Esophagus muscularis mucosa (tissue), 4 donors: Measurements from ENCODE around the gene BTNL2. TPM values are rescaled to one million over a fixed set of nuclear protein-coding genes. Genes with fewer than 3 reads are reported as not detected.

ENCODE experiments used
- DNase-seq: peaks from one replicate; pipeline ENCODE4 v3.0.0-alpha.2; 2017; ENCODE audit errors: extremely low spot score
- H3K27ac ChIP-seq, 4 donors: fragments of 200-600 bp; sonication (generic); replicated peaks in 1 of 4; 1 replicate in 3 of 4; 2 replicates in 1 of 4; pipeline ENCODE4 v1.5.1; 2016 to 2019; ENCODE audit warnings: mild to moderate bottlenecking in 1 of 4
- H3K27me3 ChIP-seq, 4 donors: fragments of 200-600 bp; sonication (generic); one replicate each; pipeline versions ENCODE4 v1.5.1 to v1.6.0; 2016 to 2019
- H3K36me3 ChIP-seq, 4 donors: fragments of 200-600 bp; sonication (generic); one replicate each; pipeline ENCODE4 v1.5.1; 2016 to 2019
- H3K4me1 ChIP-seq, 4 donors: fragments of 200-600 bp; sonication (generic); one replicate each; pipeline ENCODE4 v1.5.1; 2016 to 2019
- H3K4me3 ChIP-seq, 4 donors: fragments of 200-600 bp; sonication (generic); 1 replicate in 2 of 4; 2 replicates in 2 of 4; pipeline ENCODE4 v1.5.1; 2016 to 2019; ENCODE audit warnings: mild to moderate bottlenecking in 4 of 4, moderate library complexity in 1 of 4
- H3K9me3 ChIP-seq, 4 donors: fragments of 200-600 bp; sonication (generic); 1 replicate in 3 of 4; 2 replicates in 1 of 4; pipeline ENCODE4 v1.5.1; 2016 to 2019
- EP300 ChIP-seq: sonication (generic); formaldehyde crosslinking; IDR thresholded peaks from one replicate; pipeline ENCODE4 v1.6.1; 2017; ENCODE audit warnings: antibody characterized with exemption
- POLR2A ChIP-seq: fragments of 450-650 bp; IDR thresholded peaks from one replicate; pipeline ENCODE4 v1.6.1; 2017; ENCODE audit warnings: antibody characterized with exemption, moderate library complexity, mild to moderate bottlenecking, low read depth
- POLR2AphosphoS5 ChIP-seq, 2 donors: sonication (generic); formaldehyde crosslinking; IDR thresholded peaks; one replicate each; pipeline ENCODE4 v1.6.1; 2017; ENCODE audit warnings: antibody characterized with exemption in 2 of 2
- WGBS: methylation state at CpG from one replicate; pipeline ENCODE4 v1.1.5; 2018; 5-methylcytosine and 5-hydroxymethylcytosine counted together
- intact Hi-C: fragments of 100-400 bp; cut with DNase I; formaldehyde crosslinking; loops from one replicate; pipeline ENCODE4 v1.15.1; 2023
- total RNA-seq, 4 donors: library from RNA; depleted of rRNA; stranded (reverse); fragments of >200 nt; gene quantifications; one replicate each; pipeline versions ENCODE4 v1.1.0 to v1.2.1, GENCODE V29; 2016
- TF ChIP-seq, protein P1 (sequence below), 3 experiments: fragments of 200-600 bp in 2 of 3; fragments of 450-650 bp in 1 of 3; sonication (generic) in 2 of 3; IDR thresholded peaks; one replicate each; pipeline ENCODE4 v1.5.1; 2017 to 2019; ENCODE audit warnings: antibody characterized with exemption in 3 of 3, mild to moderate bottlenecking in 2 of 3, moderate library complexity in 1 of 3

BTNL2 gene
- total RNA-seq, result not detected

- no peak for TF ChIP-seq POLR2AphosphoS5 (IDR thresholded peaks at IDR 0.05)
- no peak for TF ChIP-seq EP300
- TF ChIP-seq, protein P1, sequence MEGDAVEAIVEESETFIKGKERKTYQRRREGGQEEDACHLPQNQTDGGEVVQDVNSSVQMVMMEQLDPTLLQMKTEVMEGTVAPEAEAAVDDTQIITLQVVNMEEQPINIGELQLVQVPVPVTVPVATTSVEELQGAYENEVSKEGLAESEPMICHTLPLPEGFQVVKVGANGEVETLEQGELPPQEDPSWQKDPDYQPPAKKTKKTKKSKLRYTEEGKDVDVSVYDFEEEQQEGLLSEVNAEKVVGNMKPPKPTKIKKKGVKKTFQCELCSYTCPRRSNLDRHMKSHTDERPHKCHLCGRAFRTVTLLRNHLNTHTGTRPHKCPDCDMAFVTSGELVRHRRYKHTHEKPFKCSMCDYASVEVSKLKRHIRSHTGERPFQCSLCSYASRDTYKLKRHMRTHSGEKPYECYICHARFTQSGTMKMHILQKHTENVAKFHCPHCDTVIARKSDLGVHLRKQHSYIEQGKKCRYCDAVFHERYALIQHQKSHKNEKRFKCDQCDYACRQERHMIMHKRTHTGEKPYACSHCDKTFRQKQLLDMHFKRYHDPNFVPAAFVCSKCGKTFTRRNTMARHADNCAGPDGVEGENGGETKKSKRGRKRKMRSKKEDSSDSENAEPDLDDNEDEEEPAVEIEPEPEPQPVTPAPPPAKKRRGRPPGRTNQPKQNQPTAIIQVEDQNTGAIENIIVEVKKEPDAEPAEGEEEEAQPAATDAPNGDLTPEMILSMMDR (IDR thresholded peaks at IDR 0.05), result no peak
- no peak for TF ChIP-seq POLR2A
- 65% methylated on average over 2 of the region's 4 CpGs for WGBS
- Histone ChIP-seq H3K4me3 (no peak within 1 kb of the TSS), H3K9me3 (no peaks in the 10 kb centered on the region), H3K4me1 (no peaks in the 10 kb centered on the region), H3K36me3 (no peaks in the 10 kb centered on the region), H3K27me3 (peaks cover 0 to 70% (median 9%) of the 10 kb centered on the region in 4 donors), H3K27ac (no peak within 1 kb of the TSS)
- no peak for DNase-seq
- intact Hi-C loops, result no loop called here
These were observed at the start of gene BTNL2 for GRCh38 chr6:32406857-32407256. TSS of gene BTNL2 (minus strand) at chr6:32407181. CDS start at chr6:32407123, 58 bp downstream.

- Histone ChIP-seq H3K27me3 (peaks cover 0 to 12% (median 0%) of the 10 kb centered on the region in 4 donors), H3K9me3 (no peaks in the 10 kb centered on the region), H3K4me1 (no peaks in the 10 kb centered on the region), H3K27ac (no peak overlapping the region), H3K4me3 (no peak overlapping the region), H3K36me3 (no peaks in the 10 kb centered on the region)
- DNase-seq, result no peak
- TF ChIP-seq POLR2AphosphoS5 (IDR thresholded peaks at IDR 0.05) (no peak), POLR2A (no peak), EP300 (no peak)
- TF ChIP-seq, protein P1 (IDR thresholded peaks at IDR 0.05), result no peak
- WGBS, result 77% methylated on average over 3 of the region's 3 CpGs
- intact Hi-C loops, result no loop called here
These were observed 42.2 kb upstream of the BTNL2 start for GRCh38 chr6:32449088-32449736.

DNA sequence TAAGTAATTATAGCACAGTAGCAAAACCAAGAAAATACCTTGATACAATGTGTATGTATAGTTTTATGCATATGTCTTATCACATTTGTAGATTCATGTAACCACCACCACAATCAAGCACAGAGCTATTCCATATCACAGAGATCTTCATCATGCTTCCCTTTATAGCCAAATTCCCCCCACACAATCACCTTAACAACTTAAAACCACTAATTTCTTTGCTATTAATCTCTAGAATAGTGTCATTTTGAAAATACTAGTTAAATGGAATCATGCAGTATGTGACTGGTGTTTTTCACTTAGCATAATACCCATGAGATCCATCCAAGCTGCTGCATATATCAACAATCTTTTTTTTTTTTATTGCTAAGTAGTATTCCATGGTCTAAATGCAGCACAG is 41.0 kb upstream of the BTNL2 start:
- intact Hi-C loops, result no loop called here
- TF ChIP-seq, protein P1 (IDR thresholded peaks at IDR 0.05), result no peak
- TF ChIP-seq POLR2AphosphoS5 (IDR thresholded peaks at IDR 0.05) (no peak), EP300 (no peak), POLR2A (no peak)
- DNase-seq, result no peak
- Histone ChIP-seq H3K4me1 (no peaks in the 10 kb centered on the region), H3K4me3 (no peak overlapping the region), H3K27me3 (peaks cover 0 to 4% (median 0%) of the 10 kb centered on the region in 4 donors), H3K27ac (no peak overlapping the region), H3K9me3 (no peaks in the 10 kb centered on the region), H3K36me3 (peaks cover 0 to 4% (median 0%) of the 10 kb centered on the region in 4 donors)

DNA sequence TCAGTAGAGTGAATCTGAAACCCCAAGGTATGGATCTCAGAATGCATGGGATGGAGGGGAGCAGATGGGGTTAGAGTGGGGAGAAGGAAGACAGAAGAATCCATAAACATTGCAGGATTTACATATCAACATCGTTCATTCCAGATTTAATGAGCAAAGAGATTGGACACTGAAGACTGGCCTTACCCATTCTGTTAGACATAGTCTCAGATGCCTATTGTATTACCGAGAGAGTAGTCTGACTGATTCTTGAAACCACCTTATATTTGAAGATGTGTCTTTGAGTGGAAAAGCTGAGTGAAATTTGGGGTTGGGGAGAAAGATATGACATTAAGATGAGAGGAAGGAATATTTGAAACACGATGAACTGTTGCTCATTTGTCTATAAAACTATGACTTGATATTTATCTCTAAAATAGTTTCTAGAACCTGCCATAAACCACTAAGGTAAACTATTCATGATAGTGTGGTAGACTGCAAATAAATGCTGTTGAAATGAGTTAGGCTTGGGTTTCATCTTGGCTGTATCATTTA is 38.4 kb upstream of the BTNL2 start:
- no peak overlapping the region for H3K27ac ChIP-seq
- DNase-seq, result no peak
- H3K36me3 ChIP-seq, result peaks cover 0 to 4% (median 0%) of the 10 kb centered on the region in 4 donors
- TF ChIP-seq EP300, result no peak
- TF ChIP-seq POLR2AphosphoS5 (IDR thresholded peaks at IDR 0.05), result no peak
- no peak for TF ChIP-seq POLR2A
- TF ChIP-seq, protein P1 (IDR thresholded peaks at IDR 0.05), result no peak
- H3K4me1 ChIP-seq, result no peaks in the 10 kb centered on the region
- intact Hi-C loops, result no loop called here
- H3K9me3 ChIP-seq, result no peaks in the 10 kb centered on the region
- no peak overlapping the region for H3K4me3 ChIP-seq
- 47% methylated on average over 3 of the region's 3 CpGs for WGBS
- H3K27me3 ChIP-seq, result peaks cover 0 to 7% (median 0%) of the 10 kb centered on the region in 4 donors
